22Rv1 (cell line): Measurements from ENCODE around the gene WNT2B.

Experiments used
- ZFX ChIP-seq: fragments of 450-650 bp; IDR thresholded peaks from 2 replicates; pipeline ENCODE4 v1.6.1; 2017; ENCODE audit warnings: antibody characterized with exemption, borderline replicate concordance
- TF ChIP-seq, protein P1 (sequence below): fragments of 450-650 bp; IDR thresholded peaks from 2 replicates; pipeline ENCODE4 v1.5.1; 2017; ENCODE audit warnings: mild to moderate bottlenecking

DNA sequence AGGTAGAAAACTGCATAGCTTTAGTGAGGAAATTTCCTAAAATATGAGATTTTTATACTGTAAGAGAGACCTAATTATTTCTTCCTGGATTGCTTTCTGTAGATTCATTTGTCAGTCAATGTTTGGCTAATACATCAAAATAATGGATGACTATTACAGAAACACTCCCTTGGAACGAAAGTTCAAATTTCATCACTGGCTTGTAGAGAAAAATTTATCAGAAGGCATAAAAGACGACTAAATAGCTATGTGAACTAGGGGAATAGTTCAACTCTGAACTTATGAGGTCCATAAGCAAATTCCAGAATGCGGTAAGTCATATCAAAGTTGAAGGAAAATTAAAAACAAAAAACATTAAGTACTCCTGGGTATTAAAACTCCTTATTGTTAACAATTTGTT lies 36.0 kb downstream of the WNT2B start:
- TF ChIP-seq, protein P1, sequence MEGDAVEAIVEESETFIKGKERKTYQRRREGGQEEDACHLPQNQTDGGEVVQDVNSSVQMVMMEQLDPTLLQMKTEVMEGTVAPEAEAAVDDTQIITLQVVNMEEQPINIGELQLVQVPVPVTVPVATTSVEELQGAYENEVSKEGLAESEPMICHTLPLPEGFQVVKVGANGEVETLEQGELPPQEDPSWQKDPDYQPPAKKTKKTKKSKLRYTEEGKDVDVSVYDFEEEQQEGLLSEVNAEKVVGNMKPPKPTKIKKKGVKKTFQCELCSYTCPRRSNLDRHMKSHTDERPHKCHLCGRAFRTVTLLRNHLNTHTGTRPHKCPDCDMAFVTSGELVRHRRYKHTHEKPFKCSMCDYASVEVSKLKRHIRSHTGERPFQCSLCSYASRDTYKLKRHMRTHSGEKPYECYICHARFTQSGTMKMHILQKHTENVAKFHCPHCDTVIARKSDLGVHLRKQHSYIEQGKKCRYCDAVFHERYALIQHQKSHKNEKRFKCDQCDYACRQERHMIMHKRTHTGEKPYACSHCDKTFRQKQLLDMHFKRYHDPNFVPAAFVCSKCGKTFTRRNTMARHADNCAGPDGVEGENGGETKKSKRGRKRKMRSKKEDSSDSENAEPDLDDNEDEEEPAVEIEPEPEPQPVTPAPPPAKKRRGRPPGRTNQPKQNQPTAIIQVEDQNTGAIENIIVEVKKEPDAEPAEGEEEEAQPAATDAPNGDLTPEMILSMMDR = no peak
- no peak for TF ChIP-seq ZFX
